Neural progenitor cell (in vitro differentiated cells): Measurements from ENCODE around the gene KCNJ9. TPM values are rescaled to one million over a fixed set of nuclear protein-coding genes. Genes with fewer than 3 reads are reported as not detected.

Source experiments
- DNase-seq: peaks from one replicate; pipeline ENCODE4 v3.0.0-alpha.2; 2016; ENCODE audit warnings: low spot score
- H2AFZ ChIP-seq: fragments of 200-600 bp; sonication (generic); replicated peaks from 2 replicates; pipeline ENCODE4 v1.6.1; 2016; ENCODE audit warnings: antibody characterized with exemption
- H3F3A ChIP-seq: fragments of 200-600 bp; sonication (generic); 2 replicates; pipeline ENCODE4 v1.6.1; 2016; ENCODE audit warnings: antibody characterized with exemption, low read depth
- H3K27ac ChIP-seq: fragments of 200-600 bp; sonication (generic); 2 replicates; pipeline ENCODE4 v1.5.1; 2016; ENCODE audit warnings: mild to moderate bottlenecking
- H3K27me3 ChIP-seq: fragments of 200-600 bp; sonication (generic); 2 replicates; pipeline ENCODE4 v1.6.1; 2016; ENCODE audit warnings: mild to moderate bottlenecking, moderate library complexity
- H3K36me3 ChIP-seq: fragments of 200-600 bp; sonication (generic); 2 replicates; pipeline ENCODE4 v1.5.1; 2016
- H3K4me1 ChIP-seq: fragments of 200-600 bp; sonication (generic); 2 replicates; pipeline ENCODE4 v1.6.1; 2016; ENCODE audit warnings: mixed run types
- H3K4me2 ChIP-seq: fragments of 200-600 bp; sonication (generic); 2 replicates; pipeline ENCODE4 v1.6.1; 2016
- H3K4me3 ChIP-seq: fragments of 200-600 bp; sonication (generic); 2 replicates; pipeline ENCODE4 v1.5.1; 2016
- H3K79me2 ChIP-seq: fragments of 200-600 bp; sonication (generic); 2 replicates; pipeline ENCODE4 v1.6.1; 2016; ENCODE audit warnings: low read depth
- H3K9ac ChIP-seq: fragments of 200-600 bp; sonication (generic); 2 replicates; pipeline ENCODE4 v1.6.1; 2016
- H3K9me3 ChIP-seq: fragments of 200-600 bp; sonication (generic); 2 replicates; pipeline ENCODE4 v1.5.1; 2016; ENCODE audit warnings: low read depth
- H4K20me1 ChIP-seq: fragments of 200-600 bp; sonication (generic); 2 replicates; pipeline ENCODE4 v1.6.1; 2016; ENCODE audit warnings: low read depth
- H3K27ac Mint-ChIP-seq: 3 replicates; pipeline ENCODE4 v1.8.0; 2021; ENCODE audit warnings: mixed read lengths
- H3K27me3 Mint-ChIP-seq: 2 replicates; pipeline ENCODE4 v1.8.0; 2022; ENCODE audit warnings: low read depth, mild to moderate bottlenecking, inconsistent platforms, moderate library complexity, mixed read lengths; ENCODE audit not compliant: insufficient read depth
- H3K36me3 Mint-ChIP-seq: 3 replicates; pipeline ENCODE4 v1.8.0; 2021; ENCODE audit warnings: mixed read lengths
- H3K4me1 Mint-ChIP-seq: 3 replicates; pipeline ENCODE4 v1.8.0; 2021; ENCODE audit warnings: mixed read lengths
- H3K4me3 Mint-ChIP-seq: 3 replicates; pipeline ENCODE4 v1.8.0; 2021; ENCODE audit warnings: mild to moderate bottlenecking, moderate library complexity, mixed read lengths
- H3K9me3 Mint-ChIP-seq: 3 replicates; pipeline ENCODE4 v1.8.0; 2020; ENCODE audit warnings: mixed read lengths
- CTCF ChIP-seq: fragments of 200-600 bp; sonication (generic); IDR thresholded peaks from 2 replicates; pipeline ENCODE4 v1.5.1; 2017; ENCODE audit warnings: antibody characterized with exemption, mild to moderate bottlenecking
- EZH2 ChIP-seq: fragments of 200-600 bp; sonication (generic); IDR thresholded peaks from 2 replicates; pipeline ENCODE4 v1.6.1; 2017; ENCODE audit warnings: antibody characterized with exemption, mild to moderate bottlenecking, moderate library complexity
- EZH2phosphoT487 ChIP-seq: fragments of 200-600 bp; sonication (generic); IDR thresholded peaks from 2 replicates; pipeline ENCODE4 v1.6.1; 2017; ENCODE audit warnings: antibody characterized with exemption
- total RNA-seq: library from RNA; depleted of rRNA; stranded (reverse); fragments of >200 nt; gene quantifications from 2 replicates; pipeline ENCODE4 v1.2.3, GENCODE V29; 2015; ENCODE audit warnings: low replicate concordance

KCNJ9 gene
- total RNA-seq, 1 donor from 2014 or later, result 0.09 TPM

GRCh38 chr1:160095382-160096105 lies 14.2 kb downstream of the KCNJ9 start:
- Histone ChIP-seq H3K4me3 (no peak overlapping the region), H4K20me1 (peaks cover 12% of the 10 kb centered on the region), H3K4me1 (peaks cover 24% of the 10 kb centered on the region), H3K27me3 (peaks cover 18% of the 10 kb centered on the region), H3K36me3 (no peaks in the 10 kb centered on the region), H3K9me3 (no peaks in the 10 kb centered on the region), H3K79me2 (peaks cover 14% of the 10 kb centered on the region), H2AFZ (no peak overlapping the region), H3K9ac (no peak overlapping the region), H3K27ac (no peak overlapping the region), H3F3A (peaks cover 18% of the 10 kb centered on the region), H3K4me2 (peak overlapping the region; percentile 16)
- peaks cover 30% of the 10 kb centered on the region for H3K4me1 Mint-ChIP-seq
- no peak overlapping the region for H3K27ac Mint-ChIP-seq
- H3K36me3 Mint-ChIP-seq, result no peaks in the 10 kb centered on the region
- peak; percentile 63 for DNase-seq
- TF ChIP-seq CTCF (no peak), EZH2phosphoT487 (no peak), EZH2 (no peak)
- H3K4me3 Mint-ChIP-seq, result peak overlapping the region; percentile 86
- H3K9me3 Mint-ChIP-seq, result no peaks in the 10 kb centered on the region
- peaks cover 8% of the 10 kb centered on the region for H3K27me3 Mint-ChIP-seq

DNA sequence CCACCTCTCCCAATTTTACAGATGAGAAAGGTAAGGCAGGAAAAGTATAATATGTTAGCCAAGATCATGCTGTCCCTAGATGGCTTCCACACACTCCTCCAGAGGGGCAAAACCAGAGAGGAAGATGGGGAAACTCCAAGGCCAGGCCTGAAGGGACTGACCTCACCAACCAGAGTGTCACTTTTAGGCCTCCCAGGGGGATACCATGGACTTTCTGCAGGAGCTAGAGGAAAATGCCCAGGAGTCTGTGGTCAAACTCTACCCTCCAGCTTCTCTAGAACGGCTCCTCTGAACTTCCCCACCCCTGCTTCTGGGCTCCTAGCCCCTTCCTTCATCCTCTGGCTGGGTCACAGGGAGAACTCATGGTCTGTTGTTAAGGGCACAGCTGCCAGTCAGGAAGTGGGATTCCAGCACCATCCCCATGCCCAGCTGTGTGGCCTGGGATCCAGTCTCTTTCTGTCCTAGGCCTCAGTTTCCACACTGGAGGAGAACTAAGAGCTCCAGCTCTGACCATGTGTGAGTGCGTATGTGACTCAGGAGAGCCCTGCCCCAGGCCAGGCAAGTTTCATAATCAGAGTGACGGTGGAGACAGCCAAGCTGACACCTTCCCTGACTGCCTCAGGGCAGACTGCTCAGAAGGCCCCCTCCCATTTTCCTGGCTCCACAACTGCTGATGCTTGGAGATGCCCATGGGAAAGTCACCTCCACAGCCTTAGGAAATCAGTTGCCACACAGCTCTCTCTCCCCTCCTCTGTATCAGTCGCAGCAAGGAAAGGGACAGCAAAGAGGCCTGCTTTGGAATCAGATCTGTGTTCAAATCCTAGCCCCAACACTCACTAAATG lies 15.2 kb downstream of the KCNJ9 start:
- H3K4me1 ChIP-seq, result peaks cover 24% of the 10 kb centered on the region
- peaks cover 12% of the 10 kb centered on the region for H4K20me1 ChIP-seq
- H3K4me3 Mint-ChIP-seq, result peak overlapping the region; percentile 86
- H3K27ac ChIP-seq, result no peak overlapping the region
- TF ChIP-seq EZH2phosphoT487 (no peak), CTCF (no peak), EZH2 (no peak)
- H3K79me2 ChIP-seq, result peaks cover 14% of the 10 kb centered on the region
- DNase-seq, result no peak
- peak overlapping the region; percentile 93 for H3K4me2 ChIP-seq
- no peak overlapping the region for H3K4me3 ChIP-seq
- peaks cover 21% of the 10 kb centered on the region for H3F3A ChIP-seq
- peaks cover 38% of the 10 kb centered on the region for H3K4me1 Mint-ChIP-seq
- no peak overlapping the region for H3K27ac Mint-ChIP-seq
- H3K9me3 Mint-ChIP-seq, result no peaks in the 10 kb centered on the region
- no peaks in the 10 kb centered on the region for H3K9me3 ChIP-seq
- peaks cover 8% of the 10 kb centered on the region for H3K27me3 Mint-ChIP-seq
- no peak overlapping the region for H3K9ac ChIP-seq
- no peaks in the 10 kb centered on the region for H3K36me3 ChIP-seq
- H3K27me3 ChIP-seq, result peaks cover 18% of the 10 kb centered on the region
- no peak overlapping the region for H2AFZ ChIP-seq
- no peaks in the 10 kb centered on the region for H3K36me3 Mint-ChIP-seq

DNA sequence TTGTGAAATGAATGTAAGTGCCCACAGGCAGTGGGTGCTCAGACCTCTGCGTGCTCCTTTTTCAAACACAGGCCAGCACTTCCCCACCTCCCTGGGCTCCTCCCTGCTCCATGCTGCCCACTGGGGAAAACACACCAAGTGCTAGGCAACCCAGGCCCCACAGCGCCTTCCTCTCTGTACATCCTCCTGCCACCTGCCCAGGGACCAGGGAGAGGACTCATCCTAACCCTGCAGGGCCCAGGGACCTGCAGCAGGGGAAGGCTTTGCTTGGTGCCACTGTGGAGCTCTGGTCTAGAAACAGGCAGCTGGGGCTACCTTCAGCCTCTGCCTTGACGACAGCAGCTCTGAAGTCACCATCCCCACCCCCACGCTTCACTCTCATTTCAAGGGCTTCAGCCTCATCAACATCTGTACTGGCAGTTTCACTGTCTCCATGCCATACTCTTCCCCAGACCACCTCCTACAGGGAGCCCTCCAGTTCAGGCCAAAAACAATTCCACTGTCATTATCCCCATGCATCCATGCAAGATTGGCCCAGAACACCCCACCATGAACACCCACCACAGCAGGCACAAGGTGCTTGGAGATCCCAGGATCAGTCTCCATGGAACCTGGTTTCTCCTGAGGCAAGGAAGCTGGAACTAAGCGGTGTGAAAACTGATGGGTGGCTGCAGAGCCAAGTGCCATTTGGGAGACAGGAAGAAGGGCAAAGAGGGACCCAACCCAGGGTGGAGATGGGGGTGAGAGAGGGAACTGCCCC lies 16.0 kb downstream of the KCNJ9 start:
- no peak for DNase-seq
- H3K9me3 ChIP-seq, result no peaks in the 10 kb centered on the region
- Mint-ChIP-seq H3K9me3 (no peaks in the 10 kb centered on the region), H3K27ac (peak overlapping the region; percentile 23), H3K4me1 (peaks cover 47% of the 10 kb centered on the region), H3K4me3 (peak overlapping the region; percentile 86), H3K27me3 (peaks cover 8% of the 10 kb centered on the region), H3K36me3 (no peaks in the 10 kb centered on the region)
- peaks cover 24% of the 10 kb centered on the region for H3K4me1 ChIP-seq
- peak overlapping the region; percentile 47 for H3K9ac ChIP-seq
- TF ChIP-seq EZH2 (no peak), CTCF (no peak), EZH2phosphoT487 (no peak)
- peak overlapping the region; percentile 95 for H3K4me3 ChIP-seq
- H3K27me3 ChIP-seq, result peaks cover 18% of the 10 kb centered on the region
- peaks cover 12% of the 10 kb centered on the region for H4K20me1 ChIP-seq
- no peak overlapping the region for H2AFZ ChIP-seq
- peak overlapping the region; percentile 93 for H3K4me2 ChIP-seq
- H3F3A ChIP-seq, result peaks cover 27% of the 10 kb centered on the region
- no peak overlapping the region for H3K27ac ChIP-seq
- H3K79me2 ChIP-seq, result peaks cover 14% of the 10 kb centered on the region
- no peaks in the 10 kb centered on the region for H3K36me3 ChIP-seq
